Skeletal muscle tissue (tissue), 4 donors: ENCODE measurements around the gene MRPS18B. TPM values are rescaled to one million over a fixed set of nuclear protein-coding genes. Genes with fewer than 3 reads are reported as not detected.

Experiments
- H3K27ac ChIP-seq: one replicate; pipeline ENCODE4 v1.7.0; 2013; ENCODE audit warnings: mild to moderate bottlenecking, low read depth, low read length, inconsistent platforms
- H3K27me3 ChIP-seq, 3 donors: one replicate each; pipeline ENCODE4 v1.7.0; 2013; ENCODE audit warnings: low read length in 3 of 3; ENCODE audit not compliant: control insufficient read depth in 3 of 3, insufficient read depth in 3 of 3
- H3K36me3 ChIP-seq, 3 donors: one replicate each; pipeline ENCODE4 v1.7.0; 2013; ENCODE audit warnings: low read length in 3 of 3; ENCODE audit not compliant: control insufficient read depth in 3 of 3, insufficient read depth in 3 of 3
- H3K4me1 ChIP-seq, 3 donors: one replicate each; pipeline ENCODE4 v1.7.0; 2013; ENCODE audit warnings: low read length in 3 of 3, mild to moderate bottlenecking in 3 of 3; ENCODE audit not compliant: control insufficient read depth in 3 of 3, insufficient read depth in 3 of 3
- H3K4me3 ChIP-seq, 3 donors: one replicate each; pipeline ENCODE4 v1.7.0; 2013; ENCODE audit warnings: low read length in 3 of 3
- H3K9ac ChIP-seq, 3 donors: one replicate each; pipeline ENCODE4 v1.7.0; 2013; ENCODE audit warnings: low read length in 3 of 3, mild to moderate bottlenecking in 3 of 3, moderate library complexity in 2 of 3, low read depth in 1 of 3
- H3K9me3 ChIP-seq, 3 donors: one replicate each; pipeline ENCODE4 v1.7.0; 2013; ENCODE audit warnings: low read length in 3 of 3; ENCODE audit not compliant: control insufficient read depth in 3 of 3
- total RNA-seq: library from RNA; depleted of rRNA; stranded (reverse); fragments of >200 nt; gene quantifications from one replicate; pipeline ENCODE4 v1.2.3, GENCODE V29; 2014
- donor health status: Osteomylitis.

The MRPS18B gene
- total RNA-seq, 1 donor from 2014 or later: 105 TPM

- Histone ChIP-seq H3K4me1 (peaks cover 8 to 15% (median 13%) of the 10 kb centered on the region in 3 donors), H3K27me3 (no peaks in the 10 kb centered on the region), H3K36me3 (peaks cover 36 to 43% (median 42%) of the 10 kb centered on the region in 3 donors), H3K9ac (peak within 1 kb of the TSS; percentile 88 to 96 (median 89)), H3K4me3 (peak within 1 kb of the TSS; percentile 82 to 87 (median 83)), H3K27ac (peak within 1 kb of the TSS; percentile 91), H3K9me3 (no peaks in the 10 kb centered on the region)
Observed at GRCh38 chr6:30626484-30627366, 9.1 kb downstream of the MRPS18B start, which contains the start of gene ATAT1. Gene ATAT1, plus strand, starts transcription at chr6:30626874.

- Histone ChIP-seq H3K4me3 (no peak overlapping the region), H3K27ac (no peak overlapping the region), H3K27me3 (no peaks in the 10 kb centered on the region), H3K9me3 (no peaks in the 10 kb centered on the region), H3K4me1 (no peaks in the 10 kb centered on the region), H3K36me3 (peaks cover 10 to 16% (median 13%) of the 10 kb centered on the region in 3 donors), H3K9ac (no peak overlapping the region)
Observed at GRCh38 chr6:30635834-30636233, 18.2 kb downstream of the MRPS18B start.

GRCh38 chr6:30640481-30640880 is 22.8 kb downstream of the MRPS18B start:
- Histone ChIP-seq H3K36me3 (peaks cover 13 to 31% (median 24%) of the 10 kb centered on the region in 3 donors), H3K9me3 (no peaks in the 10 kb centered on the region), H3K27ac (no peak overlapping the region), H3K4me3 (no peak overlapping the region), H3K4me1 (peaks cover 0 to 3% (median 0%) of the 10 kb centered on the region in 3 donors), H3K27me3 (no peaks in the 10 kb centered on the region), H3K9ac (no peak overlapping the region)

GRCh38 chr6:30641048-30641447 is 23.4 kb downstream of the MRPS18B start:
- Histone ChIP-seq H3K27me3 (no peaks in the 10 kb centered on the region), H3K4me3 (no peak overlapping the region), H3K36me3 (peaks cover 13 to 31% (median 24%) of the 10 kb centered on the region in 3 donors), H3K27ac (no peak overlapping the region), H3K4me1 (peaks cover 0 to 6% (median 1%) of the 10 kb centered on the region in 3 donors), H3K9ac (peak overlapping the region in 1 of 3 donors; percentile 16), H3K9me3 (no peaks in the 10 kb centered on the region)

- H3K9me3 ChIP-seq: no peaks in the 10 kb centered on the region
- H3K4me1 ChIP-seq: peaks cover 14 to 23% (median 14%) of the 10 kb centered on the region in 3 donors
- H3K27me3 ChIP-seq: no peaks in the 10 kb centered on the region
- no peak overlapping the region for H3K9ac ChIP-seq
- H3K4me3 ChIP-seq: no peak overlapping the region
- peaks cover 13 to 31% (median 24%) of the 10 kb centered on the region in 3 donors for H3K36me3 ChIP-seq
- H3K27ac ChIP-seq: no peak overlapping the region
Observed at GRCh38 chr6:30643656-30644055, 26.0 kb downstream of the MRPS18B start.

- no peak overlapping the region for H3K4me3 ChIP-seq
- H3K27ac ChIP-seq: no peak overlapping the region
- H3K9me3 ChIP-seq: no peaks in the 10 kb centered on the region
- no peaks in the 10 kb centered on the region for H3K27me3 ChIP-seq
- H3K9ac ChIP-seq: no peak overlapping the region
- peaks cover 14 to 23% (median 14%) of the 10 kb centered on the region in 3 donors for H3K4me1 ChIP-seq
- peaks cover 18 to 36% (median 24%) of the 10 kb centered on the region in 3 donors for H3K36me3 ChIP-seq
Observed at GRCh38 chr6:30644769-30645168, 27.1 kb downstream of the MRPS18B start.

GRCh38 chr6:30645989-30646388 is 28.3 kb downstream of the MRPS18B start:
- peak overlapping the region; percentile 14 to 97 (median 65) for H3K9ac ChIP-seq
- H3K4me3 ChIP-seq: peak overlapping the region in 1 of 3 donors; percentile 96
- H3K27ac ChIP-seq: no peak overlapping the region
- peaks cover 14 to 23% (median 14%) of the 10 kb centered on the region in 3 donors for H3K4me1 ChIP-seq
- peaks cover 21 to 28% (median 23%) of the 10 kb centered on the region in 3 donors for H3K36me3 ChIP-seq
- H3K9me3 ChIP-seq: no peaks in the 10 kb centered on the region
- H3K27me3 ChIP-seq: no peaks in the 10 kb centered on the region

GRCh38 chr6:30646450-30647241 is 29.0 kb downstream of the MRPS18B start, which contains the start of gene C6orf136:
Gene C6orf136, plus strand, starts transcription at chr6:30647133. Its CDS starts 99 bp downstream, at chr6:30647232.
- Histone ChIP-seq H3K27me3 (no peaks in the 10 kb centered on the region), H3K9ac (peak within 1 kb of the TSS; percentile 89 to 97 (median 92)), H3K9me3 (no peaks in the 10 kb centered on the region), H3K27ac (peak within 1 kb of the TSS; percentile 88), H3K4me3 (peak within 1 kb of the TSS; percentile 91 to 96 (median 96)), H3K4me1 (peaks cover 14 to 23% (median 14%) of the 10 kb centered on the region in 3 donors), H3K36me3 (peaks cover 22 to 27% (median 23%) of the 10 kb centered on the region in 3 donors)

GRCh38 chr6:30647242-30648116 is 29.8 kb downstream of the MRPS18B start:
- H3K4me3 ChIP-seq: peak overlapping the region; percentile 91 to 96 (median 96)
- H3K36me3 ChIP-seq: peaks cover 26 to 28% (median 27%) of the 10 kb centered on the region in 3 donors
- H3K9ac ChIP-seq: peak overlapping the region; percentile 89 to 97 (median 92)
- H3K27me3 ChIP-seq: no peaks in the 10 kb centered on the region
- no peaks in the 10 kb centered on the region for H3K9me3 ChIP-seq
- H3K4me1 ChIP-seq: peaks cover 14 to 23% (median 14%) of the 10 kb centered on the region in 3 donors
- H3K27ac ChIP-seq: peak overlapping the region; percentile 88
